Naive thymus-derived CD4-positive, alpha-beta T cell (primary cell): ENCODE results near the gene ICAM2. TPM values are rescaled to one million over a fixed set of nuclear protein-coding genes. Genes with fewer than 3 reads are reported as not detected.

Source experiments
- ATAC-seq: fragments of 150-1000 bp; cut with Tn5 transposase; 2 replicates; pipeline ENCODE4 v1.10.0; 2021; ENCODE audit warnings: mild to moderate bottlenecking, moderate library complexity
- CTCF ChIA-PET: fragments of 350-600 bp; sonication (Branson Sonifier 250); formaldehyde crosslinking; loops from one replicate; lab custom pipeline; 2021; ENCODE audit warnings: antibody characterized with exemption; lab: Charles Lee
- POLR2A ChIA-PET: fragments of 350-600 bp; sonication (Branson Sonifier 250); formaldehyde crosslinking; loops from one replicate; lab custom pipeline; 2021; ENCODE audit warnings: antibody characterized with exemption, inconsistent platforms; lab: Charles Lee
- DNase-seq, 9 donors: peaks; one replicate each; pipeline versions ENCODE4 v3.0.0 to v3.0.0-alpha.2; 2020 to 2022; ENCODE audit warnings: mixed read lengths in 1 of 9
- H3K27ac ChIP-seq: one replicate; pipeline ENCODE4 v1.7.0; 2013; ENCODE audit warnings: mild to moderate bottlenecking, low read depth, low read length, moderate library complexity
- H3K27me3 ChIP-seq, 2 donors: one replicate each; pipeline ENCODE4 v1.7.0; 2013; ENCODE audit warnings: low read length in 2 of 2, mild to moderate bottlenecking in 2 of 2, moderate library complexity in 2 of 2; ENCODE audit not compliant: control insufficient read depth in 2 of 2, insufficient read depth in 2 of 2
- H3K36me3 ChIP-seq, 3 experiments: 1 replicate in 2 of 3; 2 replicates in 1 of 3; pipeline ENCODE4 v1.7.0; 2013; ENCODE audit warnings: low read length in 3 of 3, mild to moderate bottlenecking in 3 of 3, moderate library complexity in 1 of 3; ENCODE audit not compliant: insufficient read depth in 3 of 3, control insufficient read depth in 2 of 3
- H3K4me1 ChIP-seq, 2 donors: one replicate each; pipeline ENCODE4 v1.7.0; 2013; ENCODE audit warnings: low read length in 2 of 2, mild to moderate bottlenecking in 2 of 2, moderate library complexity in 1 of 2; ENCODE audit not compliant: control insufficient read depth in 2 of 2, insufficient read depth in 2 of 2
- H3K4me3 ChIP-seq: 2 replicates; pipeline ENCODE4 v1.7.0; 2013; ENCODE audit warnings: mild to moderate bottlenecking, low read length
- H3K9me3 ChIP-seq, 3 experiments: 1 replicate in 2 of 3; 2 replicates in 1 of 3; pipeline ENCODE4 v1.7.0; 2013; ENCODE audit warnings: low read length in 3 of 3; ENCODE audit not compliant: control insufficient read depth in 2 of 3
- H3K27ac Mint-ChIP-seq, 9 donors: one replicate each; pipeline ENCODE4 v1.8.0; 2020 to 2022; ENCODE audit warnings: mixed read lengths in 9 of 9, mild to moderate bottlenecking in 8 of 9, moderate library complexity in 5 of 9, inconsistent platforms in 2 of 9
- H3K27me3 Mint-ChIP-seq, 5 donors: one replicate each; pipeline ENCODE4 v1.8.0; 2021 to 2022; ENCODE audit warnings: mixed read lengths in 5 of 5, mild to moderate bottlenecking in 1 of 5
- H3K36me3 Mint-ChIP-seq, 5 donors: one replicate each; pipeline ENCODE4 v1.8.0; 2020 to 2022; ENCODE audit warnings: mixed read lengths in 5 of 5, mild to moderate bottlenecking in 3 of 5, inconsistent platforms in 1 of 5
- H3K4me1 Mint-ChIP-seq, 7 donors: one replicate each; pipeline ENCODE4 v1.8.0; 2020 to 2022; ENCODE audit warnings: mixed read lengths in 7 of 7, mild to moderate bottlenecking in 3 of 7, inconsistent platforms in 1 of 7
- H3K4me3 Mint-ChIP-seq, 10 donors: one replicate each; pipeline ENCODE4 v1.8.0; 2020 to 2022; ENCODE audit warnings: mild to moderate bottlenecking in 10 of 10, mixed read lengths in 10 of 10, moderate library complexity in 6 of 10, inconsistent platforms in 2 of 10
- H3K9me3 Mint-ChIP-seq, 11 donors: one replicate each; pipeline ENCODE4 v1.8.0; 2020 to 2022; ENCODE audit warnings: mixed read lengths in 11 of 11, mild to moderate bottlenecking in 4 of 11, inconsistent platforms in 1 of 11, moderate library complexity in 1 of 11
- intact Hi-C, 2 donors: fragments of 100-400 bp; cut with micrococcal nuclease; formaldehyde crosslinking; loops; one replicate each; pipeline ENCODE4 v1.15.1; 2023
- polyA plus RNA-seq, 2 donors: library from polyadenylated mRNA; unstranded; fragments of 300-500 nt; fragmentation: Illumina TruSeq; gene quantifications; one replicate each; pipeline ENCODE4 v1.2.3, GENCODE V29; 2021
- total RNA-seq, 6 experiments: library from RNA in 5 of 6; stranded (reverse) in 5 of 6; gene quantifications; 1 replicate in 5 of 6; 2 replicates in 1 of 6; pipeline ENCODE4 v1.2.3 and lab custom pipeline; 2021 to 2026

The ICAM2 gene
- total and polyA plus RNA-seq, 7 experiments from 2014 or later: 60.9 to 414 (median 131) TPM

GRCh38 chr17:63978272-63979200 lies 41.9 kb downstream of the ICAM2 start:
- H3K27me3 ChIP-seq: no peaks in the 10 kb centered on the region
- Mint-ChIP-seq H3K4me3 (no peak overlapping the region), H3K27me3 (peaks cover 0 to 19% (median 0%) of the 10 kb centered on the region in 5 donors), H3K4me1 (peaks cover 0 to 17% (median 6%) of the 10 kb centered on the region in 7 donors), H3K27ac (no peak overlapping the region), H3K36me3 (peaks cover 0 to 11% (median 9%) of the 10 kb centered on the region in 5 donors), H3K9me3 (peaks cover 0 to 21% (median 8%) of the 10 kb centered on the region in 11 donors)
- H3K27ac ChIP-seq: no peak overlapping the region
- no peaks in the 10 kb centered on the region for H3K9me3 ChIP-seq
- POLR2A ChIA-PET: interaction anchor here (0.8 to 1.6 kb wide), 3 partner anchors 14 to 42 kb away, joined by 3 to 4 read pairs (median 4); partner anchors contain the start of gene ICAM2
- no peaks in the 10 kb centered on the region for H3K36me3 ChIP-seq
- no peaks in the 10 kb centered on the region for H3K4me1 ChIP-seq
- DNase-seq: no peak
- CTCF ChIA-PET: interaction anchor here (1.1 to 3.1 kb wide), 4 partner anchors 12 to 59 kb away, joined by 4 to 11 read pairs (median 6); partner anchors contain the start of gene ICAM2
- intact Hi-C loops: no loop called here
- no peak overlapping the region for H3K4me3 ChIP-seq
- ATAC-seq: no peak

GRCh38 chr17:63976702-63977101 lies 43.7 kb downstream of the ICAM2 start:
- DNase-seq (no peak), ATAC-seq (no peak)
- H3K27me3 ChIP-seq: no peaks in the 10 kb centered on the region
- ChIA-PET CTCF (interaction anchor here (1.7 kb wide), 1 partner anchor 11 kb away, joined by 6 read pairs; no protein-coding TSS in a partner anchor), POLR2A (interaction anchor here (0.6 to 1.8 kb wide), 3 partner anchors 17 to 642 kb away, joined by 3 to 6 read pairs (median 3); no protein-coding TSS in a partner anchor)
- Mint-ChIP-seq H3K36me3 (peaks cover 0 to under 1% (median 0%) of the 10 kb centered on the region in 5 donors), H3K9me3 (peaks cover 0 to 7% (median 0%) of the 10 kb centered on the region in 11 donors), H3K4me3 (no peak overlapping the region), H3K27ac (no peak overlapping the region), H3K4me1 (peaks cover 0 to 17% (median 5%) of the 10 kb centered on the region in 7 donors), H3K27me3 (peaks cover 0 to 19% (median 0%) of the 10 kb centered on the region in 5 donors)
- no peaks in the 10 kb centered on the region for H3K4me1 ChIP-seq
- H3K9me3 ChIP-seq: no peaks in the 10 kb centered on the region
- no peaks in the 10 kb centered on the region for H3K36me3 ChIP-seq
- intact Hi-C loops: no loop called here
- H3K27ac ChIP-seq: no peak overlapping the region
- H3K4me3 ChIP-seq: no peak overlapping the region

- Histone ChIP-seq H3K27me3 (no peaks in the 10 kb centered on the region), H3K4me1 (no peaks in the 10 kb centered on the region), H3K27ac (no peak overlapping the region), H3K36me3 (no peaks in the 10 kb centered on the region), H3K4me3 (no peak overlapping the region), H3K9me3 (no peaks in the 10 kb centered on the region)
- intact Hi-C loops: no loop called here
- ATAC-seq (no peak), DNase-seq (no peak)
- Mint-ChIP-seq H3K9me3 (peaks cover 0 to under 1% (median 0%) of the 10 kb centered on the region in 11 donors), H3K4me3 (no peak overlapping the region), H3K27ac (peak overlapping the region in 2 of 9 donors; percentile 1 to 12), H3K27me3 (peaks cover 0 to 19% (median 0%) of the 10 kb centered on the region in 5 donors), H3K4me1 (peaks cover 0 to 17% (median 5%) of the 10 kb centered on the region in 7 donors), H3K36me3 (no peaks in the 10 kb centered on the region)
- CTCF ChIA-PET: interaction anchor here (0.7 to 1.7 kb wide), 6 partner anchors 10 to 56 kb away, joined by 3 to 11 read pairs (median 3); no protein-coding TSS in a partner anchor
- POLR2A ChIA-PET: interaction anchor here (1.0 to 1.8 kb wide), 2 partner anchors 18 to 170 kb away, joined by 4 to 6 read pairs; no protein-coding TSS in a partner anchor
Measured at GRCh38 chr17:63975541-63976092, 44.8 kb downstream of the ICAM2 start.

- Histone ChIP-seq H3K27me3 (no peaks in the 10 kb centered on the region), H3K9me3 (no peaks in the 10 kb centered on the region), H3K27ac (no peak overlapping the region), H3K36me3 (no peaks in the 10 kb centered on the region), H3K4me1 (no peaks in the 10 kb centered on the region), H3K4me3 (no peak overlapping the region)
- H3K4me3 Mint-ChIP-seq: peak overlapping the region in 1 of 10 donors; percentile 56
- POLR2A ChIA-PET: interaction anchor here (0.6 kb wide), 1 partner anchor 50 kb away, joined by 3 read pairs; no protein-coding TSS in a partner anchor
- intact Hi-C loops: no loop called here
- peaks cover 0 to 23% (median 0%) of the 10 kb centered on the region in 5 donors for H3K27me3 Mint-ChIP-seq
- H3K36me3 Mint-ChIP-seq: no peaks in the 10 kb centered on the region
- H3K9me3 Mint-ChIP-seq: no peaks in the 10 kb centered on the region
- ATAC-seq: no peak
- H3K4me1 Mint-ChIP-seq: peaks cover 0 to 17% (median 5%) of the 10 kb centered on the region in 7 donors
- DNase-seq: no peak
- CTCF ChIA-PET: interaction anchor here (0.7 to 1.6 kb wide), 4 partner anchors 11 to 55 kb away, joined by 3 to 11 read pairs (median 3); no protein-coding TSS in a partner anchor
- peak overlapping the region in 1 of 9 donors; percentile 25 for H3K27ac Mint-ChIP-seq
Measured at GRCh38 chr17:63974594-63975192, 45.7 kb downstream of the ICAM2 start.

GRCh38 chr17:63973930-63974593 lies 46.4 kb downstream of the ICAM2 start:
- CTCF ChIA-PET: no interaction called here
- peak overlapping the region in 1 of 10 donors; percentile 56 for H3K4me3 Mint-ChIP-seq
- POLR2A ChIA-PET: no interaction called here

More at GRCh38 chr17:63973930-63974593, 46.4 kb downstream of the ICAM2 start:
- intact Hi-C loops: no loop called here
- Histone ChIP-seq H3K27me3 (no peaks in the 10 kb centered on the region), H3K9me3 (no peaks in the 10 kb centered on the region), H3K4me1 (no peaks in the 10 kb centered on the region), H3K36me3 (no peaks in the 10 kb centered on the region), H3K4me3 (no peak overlapping the region), H3K27ac (no peak overlapping the region)
- H3K27me3 Mint-ChIP-seq: peaks cover 0 to 21% (median 0%) of the 10 kb centered on the region in 5 donors
- H3K9me3 Mint-ChIP-seq: no peaks in the 10 kb centered on the region
- H3K27ac Mint-ChIP-seq: peak overlapping the region in 1 of 9 donors; percentile 25
- peaks cover 0 to 17% (median 5%) of the 10 kb centered on the region in 7 donors for H3K4me1 Mint-ChIP-seq
- no peak for DNase-seq
- peak; percentile 10 for ATAC-seq
- no peaks in the 10 kb centered on the region for H3K36me3 Mint-ChIP-seq
